HFFc6 (cell line): ENCODE measurements around the gene ZNF678. TPM values are rescaled to one million over a fixed set of nuclear protein-coding genes. Genes with fewer than 3 reads are reported as not detected.

Experiments used
- DNase-seq: peaks from one replicate; pipeline ENCODE4 v3.0.0-alpha.2; 2018
- H3K27ac Mint-ChIP-seq: 2 replicates; pipeline ENCODE4 v1.8.0; 2020; ENCODE audit warnings: mild to moderate bottlenecking, mixed read lengths
- H3K27me3 Mint-ChIP-seq: 2 replicates; pipeline ENCODE4 v1.8.0; 2021; ENCODE audit warnings: mild to moderate bottlenecking, moderate library complexity, mixed read lengths; ENCODE audit not compliant: insufficient read depth
- H3K36me3 Mint-ChIP-seq: 2 replicates; pipeline ENCODE4 v1.8.0; 2021; ENCODE audit warnings: low read depth, mixed read lengths
- H3K4me1 Mint-ChIP-seq: 2 replicates; pipeline ENCODE4 v1.8.0; 2020; ENCODE audit warnings: low read depth, mixed read lengths
- H3K4me3 Mint-ChIP-seq: 2 replicates; pipeline ENCODE4 v1.8.0; 2020; ENCODE audit warnings: mild to moderate bottlenecking, moderate library complexity, mixed read lengths
- H3K9me3 Mint-ChIP-seq: 2 replicates; pipeline ENCODE4 v1.8.0; 2020; ENCODE audit warnings: mild to moderate bottlenecking, mixed read lengths
- CTCF ChIP-seq: fragments of 200-600 bp; sonication (generic); IDR thresholded peaks from 2 replicates; pipeline ENCODE4 v1.5.0; 2021; ENCODE audit warnings: antibody characterized with exemption, mild to moderate bottlenecking
- total RNA-seq, 6 experiments: library from RNA; stranded (reverse); fragmentation: NEBNext Ultra II Directional; extraction: Animal tissue kit (Norgen Biotek cat#: 25700); gene quantifications; 2 replicates in 1 of 6; 3 replicates in 5 of 6; pipeline ENCODE4 v1.2.3, GENCODE V29; 2021

Gene ZNF678
- total RNA-seq, 6 experiments from 2014 or later: 2.1 to 3.4 (median 2.7) TPM

- no peaks in the 10 kb centered on the region for H3K27me3 Mint-ChIP-seq
These were observed 72.2 kb downstream of the ZNF678 start for GRCh38 chr1:227635596-227635995.

GRCh38 chr1:227654431-227654830 lies 91.1 kb downstream of the ZNF678 start:
- H3K4me1 Mint-ChIP-seq: no peaks in the 10 kb centered on the region
- TF ChIP-seq CTCF: no peak

More at GRCh38 chr1:227635596-227635995, 72.2 kb downstream of the ZNF678 start:
- no peaks in the 10 kb centered on the region for H3K4me1 Mint-ChIP-seq
- peaks cover 42% of the 10 kb centered on the region for H3K9me3 Mint-ChIP-seq
- peaks cover 52% of the 10 kb centered on the region for H3K36me3 Mint-ChIP-seq
- DNase-seq: no peak
- no peak overlapping the region for H3K4me3 Mint-ChIP-seq
- H3K27ac Mint-ChIP-seq: no peak overlapping the region
- TF ChIP-seq CTCF: no peak

GRCh38 chr1:227654858-227655752 lies 91.7 kb downstream of the ZNF678 start:
- TF ChIP-seq CTCF: no peak
- no peaks in the 10 kb centered on the region for H3K27me3 Mint-ChIP-seq
- DNase-seq: no peak
- peaks cover 70% of the 10 kb centered on the region for H3K36me3 Mint-ChIP-seq
- peaks cover 92% of the 10 kb centered on the region for H3K9me3 Mint-ChIP-seq
- H3K27ac Mint-ChIP-seq: no peak overlapping the region
- no peaks in the 10 kb centered on the region for H3K4me1 Mint-ChIP-seq
- no peak overlapping the region for H3K4me3 Mint-ChIP-seq

More at GRCh38 chr1:227654431-227654830, 91.1 kb downstream of the ZNF678 start:
- Mint-ChIP-seq H3K27ac (no peak overlapping the region), H3K4me3 (no peak overlapping the region), H3K36me3 (peaks cover 73% of the 10 kb centered on the region), H3K9me3 (peaks cover 93% of the 10 kb centered on the region), H3K27me3 (no peaks in the 10 kb centered on the region)
- no peak for DNase-seq

- Mint-ChIP-seq H3K27ac (no peak overlapping the region), H3K4me1 (no peaks in the 10 kb centered on the region), H3K4me3 (no peak overlapping the region), H3K36me3 (peaks cover 57% of the 10 kb centered on the region), H3K9me3 (peaks cover 95% of the 10 kb centered on the region), H3K27me3 (no peaks in the 10 kb centered on the region)
- no peak for DNase-seq
- TF ChIP-seq CTCF: no peak
These were observed 98.1 kb downstream of the ZNF678 start for GRCh38 chr1:227661495-227661894.

DNA sequence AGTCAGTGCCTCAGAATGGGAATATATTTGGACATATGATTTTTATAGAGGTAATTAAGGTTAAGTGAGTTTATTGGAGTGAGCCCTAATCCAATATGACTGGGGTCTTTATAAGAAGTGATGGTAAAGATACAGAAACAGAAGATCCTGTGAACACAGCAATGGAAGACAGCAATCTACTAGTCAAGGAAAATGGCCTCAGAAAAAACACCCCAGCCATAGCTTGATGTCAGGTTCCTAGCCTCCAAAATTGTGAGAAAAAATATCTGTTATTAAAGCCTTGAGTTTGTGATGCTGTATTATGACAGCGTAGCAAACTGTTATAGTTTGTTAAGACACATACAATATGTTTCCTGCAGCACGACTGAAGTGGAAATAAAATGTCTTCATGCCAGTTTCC lies 99.6 kb downstream of the ZNF678 start:
- H3K36me3 Mint-ChIP-seq: peaks cover 45% of the 10 kb centered on the region
- DNase-seq: no peak

More for the DNA sequence above, 99.6 kb downstream of the ZNF678 start:
- TF ChIP-seq CTCF: no peak
- Mint-ChIP-seq H3K27ac (no peak overlapping the region), H3K4me1 (no peaks in the 10 kb centered on the region), H3K9me3 (peaks cover 95% of the 10 kb centered on the region), H3K27me3 (no peaks in the 10 kb centered on the region), H3K4me3 (no peak overlapping the region)
